Activated T-helper 2 cell treated with anti-CD3 and anti-CD28 coated beads, Interferon-gamma antibody, Interleukin-2, Interleukin-4, amounts not matched to agents 10 μg/mL and 5 μg/mL and 100 μg/mL, durations not matched to agents 14 hours and 24 hours and 36 hours (primary cell): ENCODE measurements around the gene METTL16. TPM values are rescaled to one million over a fixed set of nuclear protein-coding genes. Genes with fewer than 3 reads are reported as not detected.
A peak's percentile ranks its signal among the peaks of the same experiment; 100 is the strongest.

Experiments used
- DNase-seq: peaks from one replicate; pipeline ENCODE4 v3.0.0; 2021; ENCODE audit warnings: low spot score
- H3K27ac Mint-ChIP-seq: one replicate; pipeline ENCODE4 v1.8.0; 2021; ENCODE audit warnings: mixed read lengths
- H3K27me3 Mint-ChIP-seq: one replicate; pipeline ENCODE4 v1.8.0; 2021; ENCODE audit warnings: low read depth, mixed read lengths
- H3K36me3 Mint-ChIP-seq: one replicate; pipeline ENCODE4 v1.8.0; 2021; ENCODE audit warnings: low read depth, mixed read lengths
- H3K4me1 Mint-ChIP-seq: one replicate; pipeline ENCODE4 v1.8.0; 2021; ENCODE audit warnings: low read depth, mixed read lengths
- H3K4me3 Mint-ChIP-seq: one replicate; pipeline ENCODE4 v1.8.0; 2021; ENCODE audit warnings: low read depth, mild to moderate bottlenecking, moderate library complexity, mixed read lengths
- H3K9me3 Mint-ChIP-seq: one replicate; pipeline ENCODE4 v1.8.0; 2021; ENCODE audit warnings: mixed read lengths
- intact Hi-C: fragments of 100-400 bp; cut with micrococcal nuclease; formaldehyde crosslinking; loops from one replicate; pipeline ENCODE4 v1.15.1; 2023
- total RNA-seq: library from RNA; stranded (reverse); gene quantifications from 2 replicates; pipeline ENCODE4 v1.2.3, GENCODE V29; 2022

METTL16 gene
- total RNA-seq, 1 donor from 2014 or later: 49.2 TPM

- Mint-ChIP-seq H3K36me3 (peaks cover 28% of the 10 kb centered on the region), H3K27me3 (no peaks in the 10 kb centered on the region), H3K4me3 (no peak overlapping the region), H3K9me3 (no peaks in the 10 kb centered on the region), H3K27ac (no peak overlapping the region), H3K4me1 (no peaks in the 10 kb centered on the region)
- peak; percentile 74 for DNase-seq
- intact Hi-C loops: loop anchor here (1.0 to 2.0 kb wide), 2 partner anchors 13 to 34 kb away; no protein-coding TSS in a partner anchor
Observed at GRCh38 chr17:2416010-2416734, 95.5 kb downstream of the METTL16 start.

- intact Hi-C loops: no loop called here
- Mint-ChIP-seq H3K27me3 (no peaks in the 10 kb centered on the region), H3K4me3 (no peak overlapping the region), H3K4me1 (no peaks in the 10 kb centered on the region), H3K36me3 (peaks cover 22% of the 10 kb centered on the region), H3K27ac (no peak overlapping the region), H3K9me3 (no peaks in the 10 kb centered on the region)
- no peak for DNase-seq
Observed at GRCh38 chr17:2415081-2415480, 96.6 kb downstream of the METTL16 start.

DNA sequence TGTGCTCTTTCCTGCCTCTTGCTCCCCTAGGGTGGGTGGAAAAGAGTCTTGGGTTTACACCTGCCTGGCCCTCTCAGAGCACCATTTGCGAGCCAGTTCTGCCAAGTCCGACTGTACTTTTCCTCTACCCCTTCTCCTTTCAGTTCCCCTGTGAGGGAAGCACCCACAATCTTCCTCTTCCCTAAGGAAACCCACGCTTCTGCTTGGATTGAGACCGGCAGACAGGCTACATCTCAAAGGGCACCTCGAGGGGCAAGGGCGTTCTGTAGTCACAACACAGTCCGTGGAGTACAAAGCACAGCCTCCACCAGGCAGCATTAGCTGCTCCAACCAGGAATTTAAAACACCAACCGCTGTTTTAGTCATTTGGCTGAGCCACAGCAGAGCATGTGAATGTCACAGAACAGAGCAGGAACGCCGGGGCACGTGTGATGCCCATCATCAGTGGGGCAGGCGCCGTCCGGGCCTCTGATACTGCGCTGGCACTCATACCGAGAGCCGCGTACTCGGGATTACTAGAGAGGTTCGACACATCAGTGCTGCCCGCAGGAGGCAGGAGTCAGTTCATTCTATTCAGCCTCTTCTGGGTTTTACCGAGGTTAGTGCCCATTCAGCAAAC, 97.1 kb downstream of the METTL16 start:
- Mint-ChIP-seq H3K36me3 (peaks cover 22% of the 10 kb centered on the region), H3K9me3 (no peaks in the 10 kb centered on the region), H3K27me3 (no peaks in the 10 kb centered on the region), H3K27ac (no peak overlapping the region), H3K4me1 (no peaks in the 10 kb centered on the region), H3K4me3 (no peak overlapping the region)
- DNase-seq: no peak
- intact Hi-C loops: no loop called here

GRCh38 chr17:2412561-2413021, 99.1 kb downstream of the METTL16 start:
- Mint-ChIP-seq H3K36me3 (peaks cover 13% of the 10 kb centered on the region), H3K27ac (no peak overlapping the region), H3K4me3 (no peak overlapping the region), H3K4me1 (no peaks in the 10 kb centered on the region), H3K27me3 (no peaks in the 10 kb centered on the region), H3K9me3 (no peaks in the 10 kb centered on the region)
- intact Hi-C loops: no loop called here
- DNase-seq: no peak

DNA sequence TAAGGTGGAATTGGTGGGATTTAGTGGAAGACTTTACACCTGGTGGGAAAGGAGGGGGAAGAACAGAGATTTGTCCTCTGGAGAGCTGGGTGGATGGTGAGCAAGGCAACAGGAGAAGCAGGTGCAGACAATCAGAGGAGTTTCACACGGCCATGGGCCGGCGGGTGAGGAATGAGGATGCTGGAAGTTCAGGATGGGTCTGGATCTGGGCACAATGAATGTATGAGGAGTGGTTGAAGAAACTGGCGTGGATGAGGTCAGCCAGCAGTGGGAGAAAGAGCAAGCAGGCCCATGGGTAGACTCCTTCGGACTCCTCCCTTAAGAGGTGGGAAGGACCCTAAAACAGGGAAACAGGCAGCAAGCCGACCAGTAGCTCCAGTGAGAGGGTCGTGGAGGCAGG, 100.7 kb downstream of the METTL16 start:
- Mint-ChIP-seq H3K27me3 (no peaks in the 10 kb centered on the region), H3K4me3 (no peak overlapping the region), H3K9me3 (no peaks in the 10 kb centered on the region), H3K4me1 (peaks cover 12% of the 10 kb centered on the region), H3K27ac (no peak overlapping the region), H3K36me3 (peaks cover 14% of the 10 kb centered on the region)
- DNase-seq: no peak
- intact Hi-C loops: no loop called here

- Mint-ChIP-seq H3K4me3 (no peak overlapping the region), H3K27me3 (no peaks in the 10 kb centered on the region), H3K36me3 (peaks cover 14% of the 10 kb centered on the region), H3K9me3 (no peaks in the 10 kb centered on the region), H3K4me1 (peaks cover 31% of the 10 kb centered on the region), H3K27ac (peak overlapping the region; percentile 78)
- DNase-seq: no peak
- intact Hi-C loops: no loop called here
Observed at GRCh38 chr17:2406903-2407790, 104.5 kb downstream of the METTL16 start.

DNA sequence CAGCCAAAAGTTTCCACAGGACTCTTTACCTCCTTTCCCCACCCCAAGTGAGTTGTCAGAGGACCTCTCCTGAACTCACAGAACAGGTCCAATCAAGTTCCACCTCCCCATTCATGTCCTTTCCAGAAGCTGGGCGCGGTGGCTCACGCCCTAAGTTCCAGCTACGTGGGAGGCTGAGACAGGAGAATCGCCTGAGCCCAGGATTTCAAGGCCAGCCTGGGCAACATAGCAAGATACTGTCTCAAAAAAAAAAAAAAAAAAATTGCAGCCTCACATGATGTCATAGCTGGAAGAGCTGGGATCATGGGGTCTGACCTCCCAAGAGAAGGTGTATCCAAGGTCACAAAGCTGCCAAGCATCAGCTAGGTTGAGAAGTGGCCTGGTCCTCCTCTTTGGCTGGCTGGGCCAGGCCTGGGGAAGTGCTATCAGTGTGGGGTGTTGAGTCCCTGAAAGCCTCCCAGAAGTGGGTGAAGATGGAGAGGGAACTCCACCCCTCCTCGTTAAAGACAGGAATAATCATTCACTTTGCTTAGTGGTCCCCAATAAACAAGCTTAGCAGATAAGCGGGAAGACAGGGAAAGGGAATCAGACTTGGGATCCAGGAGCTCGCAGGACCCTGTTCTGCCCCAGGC, 105.3 kb downstream of the METTL16 start:
- Mint-ChIP-seq H3K36me3 (peaks cover 14% of the 10 kb centered on the region), H3K4me1 (peaks cover 31% of the 10 kb centered on the region), H3K9me3 (no peaks in the 10 kb centered on the region), H3K4me3 (no peak overlapping the region), H3K27ac (peak overlapping the region; percentile 38), H3K27me3 (no peaks in the 10 kb centered on the region)
- DNase-seq: no peak
- intact Hi-C loops: no loop called here

DNA sequence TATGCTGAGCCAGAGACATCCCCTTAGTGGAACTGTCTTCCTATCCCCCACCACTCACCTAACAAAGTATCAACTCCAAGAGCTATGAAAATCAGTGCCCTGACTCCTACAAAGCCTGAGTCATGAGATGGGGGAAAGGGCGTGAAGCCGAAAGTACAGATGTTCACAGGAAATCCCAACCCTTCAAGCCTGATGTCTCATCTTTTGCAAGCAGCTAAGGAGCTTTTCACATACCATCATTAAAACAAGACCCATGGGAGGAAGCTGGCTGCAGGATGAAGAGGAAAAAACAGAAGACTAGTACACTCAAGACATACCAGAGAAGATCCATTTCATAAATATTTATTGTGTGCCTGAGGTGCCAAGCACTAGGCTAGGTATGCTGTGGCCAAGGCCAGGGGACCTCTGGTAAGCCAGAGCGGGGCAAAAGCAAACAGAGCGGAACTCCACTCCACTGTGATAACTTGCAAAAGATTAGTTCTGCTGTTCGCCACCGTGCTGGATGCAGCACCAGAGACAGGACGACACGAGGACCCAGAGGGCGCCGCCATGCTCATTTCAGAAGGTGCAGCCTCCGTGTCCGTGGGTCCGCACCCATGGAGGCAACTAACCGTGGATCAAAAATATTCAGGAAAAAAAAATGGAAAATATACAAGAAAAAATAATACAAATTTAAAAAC, 106.3 kb downstream of the METTL16 start:
- Mint-ChIP-seq H3K27ac (peak overlapping the region; percentile 26), H3K27me3 (no peaks in the 10 kb centered on the region), H3K36me3 (peaks cover 14% of the 10 kb centered on the region), H3K4me1 (peaks cover 31% of the 10 kb centered on the region), H3K4me3 (no peak overlapping the region), H3K9me3 (no peaks in the 10 kb centered on the region)
- DNase-seq: no peak
- intact Hi-C loops: no loop called here

DNA sequence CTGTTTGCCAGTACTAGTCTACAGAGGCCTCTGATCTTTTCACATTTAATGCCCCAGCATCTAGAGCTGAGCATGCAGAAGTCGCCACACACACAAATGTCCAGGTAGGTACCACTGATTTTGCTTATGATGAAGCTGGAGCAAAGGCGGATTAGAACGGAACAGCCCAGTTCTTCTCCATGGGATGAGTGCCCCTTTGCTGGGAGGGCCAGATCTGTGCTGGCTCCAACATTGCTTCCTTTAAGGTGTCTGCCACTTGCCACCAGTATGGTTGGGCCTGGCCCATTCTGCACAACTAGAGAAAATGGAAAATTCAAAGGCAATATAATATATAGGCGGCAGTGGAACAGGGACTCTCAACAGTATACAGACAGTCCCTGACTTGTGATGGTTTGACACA, 108.6 kb downstream of the METTL16 start:
- no peaks in the 10 kb centered on the region for H3K9me3 Mint-ChIP-seq
- H3K27ac Mint-ChIP-seq: peak overlapping the region; percentile 65
- peak overlapping the region; percentile 76 for H3K4me3 Mint-ChIP-seq
- peaks cover 14% of the 10 kb centered on the region for H3K36me3 Mint-ChIP-seq
- peaks cover 40% of the 10 kb centered on the region for H3K4me1 Mint-ChIP-seq
- DNase-seq: no peak
- intact Hi-C loops: loop anchor here (2.0 to 5.0 kb wide), 4 partner anchors 14 to 531 kb away; partner anchors contain the start of gene PAFAH1B1
- no peaks in the 10 kb centered on the region for H3K27me3 Mint-ChIP-seq

DNA sequence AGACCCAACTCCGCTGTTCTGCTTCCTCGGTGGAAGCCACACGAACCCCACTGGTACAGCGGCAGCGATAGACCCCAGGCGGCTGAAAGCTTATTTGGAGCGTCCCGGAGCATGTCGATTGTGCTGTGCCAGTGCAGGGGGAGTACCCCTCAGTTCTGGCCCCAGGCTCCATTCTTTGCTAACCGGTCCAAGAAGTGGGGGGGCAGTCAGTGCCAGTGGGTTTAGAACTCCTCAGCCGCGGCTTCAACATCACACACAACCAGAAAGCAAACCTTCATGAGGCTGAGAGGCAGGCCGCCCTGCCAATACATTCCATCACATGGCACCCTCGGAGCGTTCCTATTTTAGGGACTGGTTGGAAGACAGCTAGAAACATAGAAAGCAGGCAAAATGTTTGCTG, 109.1 kb downstream of the METTL16 start:
- intact Hi-C loops: loop anchor here (2.0 to 5.0 kb wide), 4 partner anchors 14 to 530 kb away; partner anchors contain the start of gene PAFAH1B1
- Mint-ChIP-seq H3K27ac (peak overlapping the region; percentile 65), H3K4me1 (peaks cover 45% of the 10 kb centered on the region), H3K27me3 (no peaks in the 10 kb centered on the region), H3K9me3 (no peaks in the 10 kb centered on the region), H3K36me3 (peaks cover 14% of the 10 kb centered on the region), H3K4me3 (peak overlapping the region; percentile 76)
- no peak for DNase-seq

DNA sequence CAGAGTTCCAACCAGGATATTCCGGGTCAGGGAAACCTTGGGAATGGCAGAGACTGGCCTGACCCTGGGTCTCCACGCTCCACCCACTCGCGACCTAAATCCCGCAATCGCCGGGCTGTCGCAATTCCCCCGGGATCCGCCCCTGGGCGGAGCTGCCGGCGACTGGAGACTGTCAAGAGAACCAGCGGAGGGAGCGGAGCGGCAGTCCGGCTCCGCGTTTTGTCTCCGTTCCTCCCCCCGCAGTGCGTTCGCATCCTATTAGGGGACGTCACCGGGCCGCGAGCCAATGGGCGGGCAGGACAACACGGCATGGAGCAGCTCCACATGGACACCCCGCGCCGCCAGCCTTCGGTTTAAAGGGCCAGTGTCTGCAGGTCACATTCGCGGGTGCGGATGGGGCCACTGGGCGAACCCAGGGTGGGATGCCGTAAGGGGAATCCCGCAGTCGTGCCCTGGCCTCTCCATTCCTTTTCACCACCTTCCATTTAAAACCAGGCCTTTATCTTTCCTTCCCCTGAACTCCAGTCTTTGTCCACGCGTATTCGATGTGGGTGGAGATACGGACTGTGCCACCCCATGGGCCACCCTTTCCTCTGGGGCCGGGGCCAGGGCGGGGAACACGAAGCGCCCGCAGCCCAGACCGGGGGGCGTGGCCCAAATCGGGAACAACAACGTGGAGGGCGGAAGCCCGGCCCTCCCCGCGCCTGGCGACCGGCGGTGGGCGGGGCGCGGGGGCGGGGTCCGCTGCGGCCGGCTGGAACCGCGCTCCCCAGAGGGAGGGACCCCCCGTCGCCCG, 110.1 kb downstream of the METTL16 start:
- Mint-ChIP-seq H3K27ac (peak overlapping the region; percentile 97), H3K4me1 (peaks cover 44% of the 10 kb centered on the region), H3K36me3 (peaks cover 10% of the 10 kb centered on the region), H3K4me3 (peak overlapping the region; percentile 89), H3K9me3 (no peaks in the 10 kb centered on the region), H3K27me3 (no peaks in the 10 kb centered on the region)
- intact Hi-C loops: loop anchor here (1.0 to 5.0 kb wide), 6 partner anchors 9 to 529 kb away; partner anchors contain the start of genes PAFAH1B1, SMG6 and SRR
- DNase-seq: peak; percentile 99
